Stimulated activated CD8-positive, alpha-beta memory T cell treated with anti-CD3 and anti-CD28 coated beads, Interleukin-2, amount 100 ng/mL, for 48 hours (primary cell): ENCODE data around the gene TEX13A.

ENCODE experiments used
- DNase-seq, 2 donors: peaks; one replicate each; pipeline ENCODE4 v3.0.0-alpha.2; 2020; ENCODE audit warnings: low read depth in 2 of 2

Gene TEX13A

DNA sequence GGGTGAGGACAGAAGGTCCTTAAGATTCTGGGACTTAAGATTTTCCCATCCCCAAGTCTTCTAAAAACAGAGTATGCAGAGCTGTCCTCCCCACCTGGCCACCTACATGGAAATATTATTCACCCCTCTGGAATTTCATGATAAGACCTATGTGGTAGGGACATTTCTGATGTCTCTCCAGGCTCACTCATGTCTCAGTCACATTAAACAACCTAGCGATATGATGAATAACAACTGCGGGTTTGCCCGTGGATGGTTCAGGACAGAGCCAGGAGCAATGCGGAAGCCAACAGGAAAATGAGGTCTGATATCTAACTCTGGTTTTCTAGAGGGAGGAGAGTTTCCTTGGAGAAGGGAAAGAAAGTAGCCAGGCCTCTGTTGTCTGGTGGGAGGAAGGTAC is 47.4 kb downstream of the TEX13A start:
- DNase-seq: no peak
